Stimulated activated CD4-positive, alpha-beta T cell treated with anti-CD3 and anti-CD28 coated beads, Interleukin-2, amount 100 ng/mL, for 4 hours (primary cell): ENCODE results near the gene SKI.

ENCODE experiments used
- DNase-seq: peaks from one replicate; pipeline ENCODE4 v3.0.0-alpha.2; 2020; ENCODE audit warnings: low read depth

Gene SKI

GRCh38 chr1:2352341-2352896 is 124.3 kb downstream of the SKI start:
- DNase-seq = no peak

DNA sequence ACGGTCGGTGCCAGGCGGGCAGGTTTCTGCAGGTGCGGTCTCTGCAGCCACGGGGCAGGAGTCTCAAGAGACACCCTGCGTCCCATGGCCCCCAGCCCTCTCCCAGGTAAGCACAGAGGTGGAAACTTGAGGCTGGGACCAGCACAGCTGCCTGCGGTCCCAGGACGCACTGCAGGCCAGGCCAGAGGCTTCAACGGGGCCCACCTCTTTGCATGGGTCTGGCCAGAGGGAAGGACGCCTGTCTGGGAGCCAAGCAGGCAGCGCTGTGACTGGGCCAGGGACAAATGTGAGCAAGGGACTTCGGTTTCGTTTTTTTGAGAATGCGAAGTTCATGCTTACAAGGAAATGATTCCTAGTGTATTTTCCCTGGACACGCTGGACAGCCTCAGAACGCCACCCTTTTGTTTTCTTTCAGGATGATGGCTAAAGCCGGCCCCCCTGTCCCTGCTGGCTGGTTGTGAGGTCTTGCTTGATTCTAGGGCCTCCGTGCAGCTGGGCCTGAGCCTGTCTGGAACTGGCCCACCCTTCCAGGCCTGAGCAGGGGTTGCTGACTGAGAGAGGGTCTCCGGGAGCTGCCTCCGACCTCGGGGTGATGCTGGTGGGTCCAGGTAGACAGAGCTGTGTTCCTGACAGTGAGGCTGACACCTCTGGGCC is 124.9 kb downstream of the SKI start:
- no peak for DNase-seq

DNA sequence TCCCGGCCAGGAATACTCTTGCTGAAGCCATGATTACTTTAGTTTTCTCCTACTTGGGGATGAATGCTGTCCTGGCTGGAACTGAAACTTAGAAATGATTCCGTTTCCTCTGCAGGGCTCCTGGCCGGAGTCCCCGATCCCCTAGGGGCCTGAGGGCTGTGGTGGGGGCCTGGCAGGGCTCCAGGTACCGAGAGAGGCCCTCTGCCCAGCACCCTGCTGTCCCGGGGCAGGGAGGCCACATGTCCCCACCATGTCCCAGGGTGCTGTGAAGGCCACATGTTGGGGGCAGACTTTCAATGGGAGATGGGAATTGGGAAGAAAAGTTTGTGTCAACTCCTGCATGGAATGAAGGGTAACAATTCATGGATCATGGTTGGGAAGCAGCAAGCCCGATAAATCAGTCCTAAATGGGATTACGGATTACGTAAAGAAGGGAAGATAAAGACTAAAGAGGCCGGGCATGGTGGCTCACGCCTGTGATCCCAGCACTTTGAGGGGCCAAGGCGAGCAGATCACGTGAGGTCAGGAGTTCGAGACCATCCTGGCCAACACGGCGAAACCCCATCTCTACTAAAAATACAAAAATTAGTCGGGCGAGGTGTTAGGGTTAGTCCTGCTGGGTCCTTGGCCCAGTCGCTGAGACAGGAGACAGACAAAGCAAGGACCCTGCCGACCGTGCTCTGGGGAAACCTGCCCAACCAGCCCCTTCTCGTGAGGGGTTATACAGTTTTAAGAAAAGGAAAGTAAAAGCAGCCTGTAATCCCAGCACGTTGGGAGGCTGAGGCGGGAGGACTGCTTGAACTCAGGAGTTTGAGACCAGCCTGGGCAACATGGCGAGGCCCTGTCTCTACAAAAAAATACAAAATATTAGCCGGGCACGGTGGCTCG is 125.7 kb downstream of the SKI start:
- DNase-seq = no peak

- no peak for DNase-seq
These were observed 126.6 kb downstream of the SKI start for GRCh38 chr1:2354511-2355372.

GRCh38 chr1:2355373-2356261 is 127.5 kb downstream of the SKI start:
- DNase-seq = no peak

DNA sequence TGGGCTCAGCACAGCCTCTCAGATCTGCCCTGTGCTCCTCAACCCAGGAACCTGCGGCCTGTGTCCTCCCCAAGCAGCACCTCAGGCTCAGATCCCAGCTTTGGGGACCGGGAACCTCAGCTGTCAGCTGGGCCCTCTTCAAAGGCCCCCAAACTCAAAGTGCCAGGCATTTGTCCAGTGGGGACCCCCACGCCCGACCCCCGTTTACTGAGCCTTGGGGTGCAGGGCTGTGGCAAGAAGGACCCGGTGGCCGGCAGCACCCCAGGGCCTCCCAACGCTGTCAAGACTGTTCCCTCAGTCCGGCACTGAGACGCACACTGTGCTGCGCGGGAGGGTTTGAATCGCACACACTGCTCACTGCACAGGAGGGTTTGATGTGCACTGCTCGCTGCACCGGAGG is 128.3 kb downstream of the SKI start:
- no peak for DNase-seq

- no peak for DNase-seq
These were observed 129.1 kb downstream of the SKI start for GRCh38 chr1:2356911-2357845.

DNA sequence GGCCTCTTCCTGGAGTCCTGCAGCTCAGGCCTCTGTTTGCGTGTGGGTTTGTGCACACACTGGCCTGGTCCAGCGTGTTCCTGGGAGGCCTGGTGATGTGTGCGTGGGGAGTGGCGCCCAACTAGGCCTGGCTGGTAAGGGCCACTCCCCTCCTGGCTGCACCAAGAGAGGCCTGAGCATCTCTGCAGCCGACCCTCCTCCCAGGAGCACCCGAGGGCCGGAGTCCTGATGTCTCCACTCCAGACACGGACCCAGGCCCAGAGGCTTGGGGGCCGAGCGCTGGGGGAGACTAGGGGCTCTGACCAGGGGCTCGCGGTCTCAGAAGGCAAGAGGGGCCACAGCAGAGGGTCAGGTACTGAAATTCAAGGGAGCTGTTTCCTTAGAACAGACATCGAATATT is 130.0 kb downstream of the SKI start:
- no peak for DNase-seq

GRCh38 chr1:2358651-2359640 is 130.8 kb downstream of the SKI start:
- no peak for DNase-seq
